Immature natural killer cell (primary cell): ENCODE measurements around the gene FAM131B. TPM values are rescaled to one million over a fixed set of nuclear protein-coding genes. Genes with fewer than 3 reads are reported as not detected.

Experiments used
- polyA plus RNA-seq, 3 donors: library from polyadenylated mRNA; unstranded; fragments of 300-500 nt; fragmentation: Illumina TruSeq; gene quantifications; one replicate each; pipeline ENCODE4 v1.2.3, GENCODE V29; 2021

FAM131B gene
- polyA plus RNA-seq, 3 donors from 2014 or later, result 1.2 to 2.3 (median 1.9) TPM

Other genes with a start within 250 kb of the FAM131B start
- not detected for gene PIP, start 230.6 kb downstream of the FAM131B start, polyA plus RNA-seq
- not detected for gene TAS2R39, start 179.3 kb downstream of the FAM131B start, polyA plus RNA-seq
- not detected for gene TAS2R40, start 140.7 kb downstream of the FAM131B start, polyA plus RNA-seq
- gene GSTK1, start 99.3 kb downstream of the FAM131B start, polyA plus RNA-seq, result 100 to 1,000 TPM; 238 to 266 (median 252) TPM
- gene TMEM139, start 77.8 kb downstream of the FAM131B start, polyA plus RNA-seq, result not detected
- gene CASP2, start 74.4 kb downstream of the FAM131B start, polyA plus RNA-seq, result 10 to 100 TPM in 1 of 3 donors, 1 to 10 TPM in 2; 8.8 to 24.2 (median 9.8) TPM
- gene CLCN1, start 46.6 kb downstream of the FAM131B start, polyA plus RNA-seq, result under 1 TPM in 1 of 3 donors, not detected in 2; 0.07 TPM
- 100 to 1,000 TPM in 1 of 3 donors, 10 to 100 TPM in 2; 50.7 to 144 (median 51.9) TPM for gene ZYX, start 18.6 kb upstream of the FAM131B start, polyA plus RNA-seq
- under 1 TPM in 2 of 3 donors, not detected in 1; 0.22 to 0.51 TPM for gene EPHA1, start 46.1 kb upstream of the FAM131B start, polyA plus RNA-seq
- gene TAS2R60, start 80.7 kb upstream of the FAM131B start, polyA plus RNA-seq, result not detected
- not detected for gene TAS2R41, start 115.2 kb upstream of the FAM131B start, polyA plus RNA-seq
- gene CTAGE15, start 209.1 kb upstream of the FAM131B start, polyA plus RNA-seq, result not detected